GM11168 (cell line): Measurements from ENCODE around the gene PFKP.
"Not testable (repeated sequence)": the region's sequence is repeated elsewhere in the genome, so short reads cannot be mapped to it uniquely, and the experiment has no call there.

Experiments used
- in situ Hi-C: fragments of 300-500 bp; cut with MboI; formaldehyde crosslinking; loops from one replicate; pipeline ENCODE4 v1.12.0; 2022; ENCODE audit warnings: low sequenced_read_pairs; ENCODE audit not compliant: unreplicated experiment

The PFKP gene

GRCh38 chr10:3094609-3095036, 27.3 kb downstream of the PFKP start:
- in situ Hi-C loops = no loop called here

- in situ Hi-C loops = no loop called here
These were observed 28.2 kb downstream of the PFKP start for GRCh38 chr10:3095373-3096139.

- in situ Hi-C loops = no loop called here
These were observed 28.8 kb downstream of the PFKP start for GRCh38 chr10:3096149-3096548.

- in situ Hi-C loops = no loop called here
These were observed 29.8 kb downstream of the PFKP start for GRCh38 chr10:3097160-3097559.

GRCh38 chr10:3098689-3099088, 31.3 kb downstream of the PFKP start:
- in situ Hi-C loops = no loop called here

- in situ Hi-C loops = no loop called here
These were observed 32.1 kb downstream of the PFKP start for GRCh38 chr10:3099291-3100092.

GRCh38 chr10:3100093-3100792, 32.9 kb downstream of the PFKP start:
- in situ Hi-C loops = no loop called here

GRCh38 chr10:3100856-3101640, 33.7 kb downstream of the PFKP start:
- in situ Hi-C loops = no loop called here

- in situ Hi-C loops = no loop called here
These were observed 35.5 kb downstream of the PFKP start for GRCh38 chr10:3102720-3103427.

- in situ Hi-C loops = no loop called here
These were observed 36.3 kb downstream of the PFKP start for GRCh38 chr10:3103646-3104045.

GRCh38 chr10:3104251-3104918, 37.0 kb downstream of the PFKP start:
- in situ Hi-C loops = no loop called here

GRCh38 chr10:3105166-3105565, 37.8 kb downstream of the PFKP start:
- in situ Hi-C loops = no loop called here

- in situ Hi-C loops = no loop called here
These were observed 38.6 kb downstream of the PFKP start for GRCh38 chr10:3105905-3106304.

- in situ Hi-C loops = not testable (repeated sequence)
These were observed 39.0 kb downstream of the PFKP start for GRCh38 chr10:3106328-3106727.

- in situ Hi-C loops = no loop called here
These were observed 39.6 kb downstream of the PFKP start for GRCh38 chr10:3106928-3107425.

GRCh38 chr10:3107426-3107961, 40.1 kb downstream of the PFKP start:
- in situ Hi-C loops = no loop called here

- in situ Hi-C loops = no loop called here
These were observed 40.7 kb downstream of the PFKP start for GRCh38 chr10:3108033-3108432.

GRCh38 chr10:3108575-3109105, 41.3 kb downstream of the PFKP start:
- in situ Hi-C loops = no loop called here
